GM20000 (cell line): ENCODE data around the gene MLF2.

Source experiments
- DNase-seq: peaks from one replicate; pipeline ENCODE4 v3.0.0; 2012; ENCODE audit warnings: low spot score
- TF ChIP-seq, protein P1 (sequence below): IDR thresholded peaks from 2 replicates; pipeline ENCODE4 v1.5.1; 2012; ENCODE audit warnings: mild to moderate bottlenecking, control low read depth; ENCODE audit errors: extremely low read depth, missing control alignments

The MLF2 gene

GRCh38 chr12:6782850-6783566, 30.1 kb upstream of the MLF2 start:
- TF ChIP-seq, protein P1, sequence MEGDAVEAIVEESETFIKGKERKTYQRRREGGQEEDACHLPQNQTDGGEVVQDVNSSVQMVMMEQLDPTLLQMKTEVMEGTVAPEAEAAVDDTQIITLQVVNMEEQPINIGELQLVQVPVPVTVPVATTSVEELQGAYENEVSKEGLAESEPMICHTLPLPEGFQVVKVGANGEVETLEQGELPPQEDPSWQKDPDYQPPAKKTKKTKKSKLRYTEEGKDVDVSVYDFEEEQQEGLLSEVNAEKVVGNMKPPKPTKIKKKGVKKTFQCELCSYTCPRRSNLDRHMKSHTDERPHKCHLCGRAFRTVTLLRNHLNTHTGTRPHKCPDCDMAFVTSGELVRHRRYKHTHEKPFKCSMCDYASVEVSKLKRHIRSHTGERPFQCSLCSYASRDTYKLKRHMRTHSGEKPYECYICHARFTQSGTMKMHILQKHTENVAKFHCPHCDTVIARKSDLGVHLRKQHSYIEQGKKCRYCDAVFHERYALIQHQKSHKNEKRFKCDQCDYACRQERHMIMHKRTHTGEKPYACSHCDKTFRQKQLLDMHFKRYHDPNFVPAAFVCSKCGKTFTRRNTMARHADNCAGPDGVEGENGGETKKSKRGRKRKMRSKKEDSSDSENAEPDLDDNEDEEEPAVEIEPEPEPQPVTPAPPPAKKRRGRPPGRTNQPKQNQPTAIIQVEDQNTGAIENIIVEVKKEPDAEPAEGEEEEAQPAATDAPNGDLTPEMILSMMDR = no peak
- no peak for DNase-seq

DNA sequence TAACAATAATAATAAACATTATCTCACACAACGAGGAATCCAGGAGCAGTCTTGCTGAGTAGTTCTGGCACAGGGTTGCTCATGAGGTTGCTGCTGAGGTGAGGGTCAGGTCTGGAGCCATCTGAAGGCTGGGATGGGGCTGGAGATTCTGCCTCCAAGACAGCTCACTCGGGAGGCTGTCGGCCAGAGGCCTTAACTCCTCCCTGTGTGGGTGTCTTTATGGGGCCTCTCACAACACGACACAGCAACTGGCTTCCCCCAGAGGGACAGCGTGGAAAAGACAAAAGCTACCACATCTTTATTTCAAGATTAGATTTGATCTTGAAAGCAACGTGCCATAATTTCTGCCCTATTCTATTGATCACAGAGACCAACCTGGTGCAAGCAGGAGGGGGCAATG, 29.2 kb upstream of the MLF2 start:
- no peak for DNase-seq
- TF ChIP-seq, protein P1 = no peak

DNA sequence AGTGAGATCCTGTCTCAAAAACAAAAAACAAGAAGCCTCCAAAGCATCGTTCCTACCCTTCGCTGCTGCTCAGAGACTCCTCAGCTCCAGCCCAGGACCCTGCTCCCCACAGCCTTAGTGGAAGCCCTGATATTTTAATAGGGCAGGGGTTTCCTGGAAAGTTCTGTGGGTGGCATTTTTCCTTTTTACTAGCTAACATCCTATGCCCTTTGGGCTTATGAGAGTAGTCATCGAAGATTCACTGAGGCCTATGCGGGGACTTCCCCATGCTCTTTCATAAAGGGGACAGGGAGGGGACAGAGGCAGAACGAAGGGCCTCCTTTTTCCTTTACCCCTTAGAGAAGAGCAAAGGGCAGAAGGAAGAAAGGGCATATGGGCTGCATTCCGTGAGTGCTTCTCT, 27.6 kb upstream of the MLF2 start:
- DNase-seq = no peak
- TF ChIP-seq, protein P1 = no peak

DNA sequence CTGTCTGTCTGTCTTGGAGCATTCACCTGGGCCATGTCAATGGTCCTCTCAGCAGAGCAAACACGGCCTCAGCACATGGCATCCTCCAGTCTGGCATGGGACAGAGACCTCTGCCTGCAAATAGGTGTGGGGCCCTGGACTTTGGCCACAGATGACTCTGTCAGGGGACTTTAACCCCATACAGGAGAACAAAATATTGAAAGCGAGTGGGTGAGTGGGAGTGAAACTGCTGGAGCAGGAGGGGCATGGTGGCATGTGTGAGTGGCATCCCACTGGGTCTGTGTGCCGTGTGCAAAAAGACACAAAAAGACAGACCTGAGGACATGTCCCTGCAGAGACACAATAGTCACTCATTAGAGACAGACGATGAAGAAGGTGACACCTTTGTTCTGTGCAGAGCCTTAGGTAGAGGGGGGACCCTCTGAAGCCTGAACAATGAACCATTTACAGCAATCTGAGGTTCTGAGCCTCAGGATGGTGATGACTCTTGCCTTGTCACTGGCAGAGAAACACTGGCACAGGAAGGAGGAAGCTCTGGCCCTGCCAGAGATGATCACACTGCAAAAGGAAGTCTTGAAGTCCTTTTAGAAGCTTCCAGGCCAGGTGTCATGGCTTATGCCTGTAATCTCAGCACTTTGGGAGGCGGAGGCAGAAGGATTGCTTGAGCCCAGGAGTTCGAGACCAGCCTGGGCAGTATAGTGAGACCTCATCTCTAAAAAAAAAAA, 26.9 kb upstream of the MLF2 start:
- no peak for DNase-seq
- TF ChIP-seq, protein P1 = no peak

- TF ChIP-seq, protein P1 = peak; percentile 91
- peak; percentile 85 for DNase-seq
These were observed 25.9 kb upstream of the MLF2 start for GRCh38 chr12:6778574-6779550.

DNA sequence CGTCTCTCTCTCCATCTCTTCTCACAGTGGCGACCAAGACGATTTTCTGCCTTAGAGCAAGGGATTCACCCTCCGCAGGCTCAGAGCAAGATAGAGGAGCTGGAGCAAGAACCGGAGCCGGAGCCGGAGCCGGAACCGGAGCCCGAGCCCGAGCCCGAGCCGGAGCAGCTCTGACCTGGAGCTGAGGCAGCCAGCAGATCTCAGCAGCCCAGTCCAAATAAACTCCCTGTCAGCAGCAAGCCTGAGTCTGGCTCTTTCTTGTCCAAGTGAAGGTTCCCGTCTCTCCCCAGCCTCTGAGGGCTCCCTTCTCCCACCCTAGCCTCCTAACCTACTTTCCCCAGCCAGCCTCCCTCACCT, 25.3 kb upstream of the MLF2 start:
- DNase-seq = no peak
- TF ChIP-seq, protein P1 = no peak
